Middle frontal gyrus (tissue), 1 donor: ENCODE data around the gene TMEM134.
"Not testable (repeated sequence)": the region's sequence is repeated elsewhere in the genome, so short reads cannot be mapped to it uniquely, and the experiment has no call there.

Source experiments
- DNase-seq: peaks from one replicate; pipeline ENCODE4 v3.0.0-alpha.2; 2015; ENCODE audit warnings: low spot score; ENCODE audit errors: extremely low spot score

Gene TMEM134, protein sequence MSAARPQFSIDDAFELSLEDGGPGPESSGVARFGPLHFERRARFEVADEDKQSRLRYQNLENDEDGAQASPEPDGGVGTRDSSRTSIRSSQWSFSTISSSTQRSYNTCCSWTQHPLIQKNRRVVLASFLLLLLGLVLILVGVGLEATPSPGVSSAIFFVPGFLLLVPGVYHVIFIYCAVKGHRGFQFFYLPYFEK

DNA sequence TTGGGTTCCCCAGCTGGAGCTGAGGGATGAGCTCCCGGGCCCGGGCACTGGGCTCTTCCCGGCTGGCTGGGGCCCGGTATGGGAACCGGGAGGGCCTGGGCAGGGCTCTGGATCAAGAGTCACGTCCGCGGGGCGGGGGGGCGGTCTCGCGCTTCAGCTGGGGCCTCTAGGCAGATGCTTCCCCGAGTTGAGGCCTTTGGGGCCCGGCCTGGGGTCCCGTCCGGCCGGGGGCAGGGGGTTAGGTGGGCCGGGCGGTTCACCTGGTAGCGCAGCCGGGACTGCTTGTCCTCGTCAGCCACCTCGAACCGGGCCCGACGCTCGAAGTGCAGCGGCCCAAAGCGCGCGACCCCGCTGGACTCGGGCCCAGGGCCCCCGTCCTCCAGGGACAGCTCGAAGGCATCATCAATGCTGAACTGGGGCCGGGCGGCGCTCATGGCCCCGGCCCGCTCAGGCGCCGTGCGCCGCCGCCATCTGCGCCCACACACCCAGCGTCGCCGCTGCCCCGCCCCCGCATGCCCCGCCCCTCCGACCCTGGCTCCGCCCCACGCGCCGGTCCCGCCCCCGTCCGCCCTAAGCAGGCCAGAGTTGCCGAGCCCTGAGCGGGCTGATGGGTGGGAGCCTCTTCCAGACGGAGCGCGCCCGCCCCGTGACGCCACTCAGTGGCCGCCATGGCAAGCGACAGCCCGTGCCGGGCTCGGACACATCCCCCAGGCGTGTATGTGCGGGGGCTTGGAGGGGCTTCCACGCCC lies at the start of gene TMEM134:
Gene TMEM134 (minus strand): TSS at position 493 of the 749 bp plus-strand sequence. CDS start 59 bp downstream, at position 434.
- DNase-seq = peak; percentile 90

DNA sequence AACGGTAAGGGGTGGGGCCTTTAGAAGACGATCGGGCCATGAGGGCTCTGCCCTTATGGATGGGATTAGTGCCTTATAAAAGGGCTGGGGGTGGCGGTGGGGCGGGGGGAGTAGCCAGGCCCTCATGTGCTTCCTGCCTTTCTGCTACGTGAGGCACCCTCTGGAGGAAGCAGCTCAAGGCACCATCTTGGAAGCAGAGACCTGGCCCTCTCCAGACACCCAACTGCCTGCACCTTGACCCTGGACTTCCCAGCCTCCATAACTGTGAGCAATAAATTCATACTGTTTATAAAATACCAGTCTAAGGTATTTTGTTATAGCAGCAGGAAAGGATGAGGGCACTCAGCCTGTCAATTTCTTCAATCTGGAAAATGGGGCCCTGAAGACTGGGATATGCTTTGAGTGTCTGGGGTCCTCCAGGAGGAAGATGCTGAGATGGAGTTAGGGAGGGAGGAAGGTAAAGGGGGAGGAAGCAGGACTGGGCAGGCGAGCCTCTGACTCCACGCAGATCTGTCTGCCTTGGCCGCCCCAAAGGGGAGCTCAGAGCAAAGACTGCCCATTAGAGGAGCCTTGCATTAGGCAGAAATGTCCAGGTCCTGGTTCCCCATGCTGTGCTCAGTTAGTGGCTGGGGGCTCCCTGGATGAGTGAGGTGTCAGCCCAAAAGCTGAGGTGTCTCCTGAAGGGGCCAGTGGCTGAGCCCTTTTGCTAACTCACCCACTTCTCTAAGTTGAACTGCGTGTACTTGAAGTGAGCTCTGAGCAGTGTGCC lies 48.9 kb upstream of the TMEM134 start:
- DNase-seq = no peak

DNA sequence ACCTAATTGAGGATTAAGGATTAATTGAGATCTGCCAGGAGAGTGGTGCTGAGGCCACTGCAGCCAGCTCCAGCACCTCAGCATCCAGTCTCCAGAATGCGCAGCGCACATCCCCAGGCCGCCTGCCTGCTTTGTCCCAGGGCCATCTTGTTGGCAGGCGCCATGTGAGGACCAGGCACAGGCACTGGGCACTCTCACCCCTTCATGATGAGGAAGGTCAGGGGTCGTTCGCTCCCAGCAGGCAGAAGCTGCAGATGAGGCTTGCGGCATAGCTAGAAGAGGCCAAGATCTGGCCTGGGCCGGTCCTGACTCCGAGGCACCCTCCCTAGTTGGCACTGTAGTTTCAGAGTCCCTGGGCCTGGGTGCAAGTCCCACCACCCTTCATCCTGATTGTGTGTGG lies 47.8 kb upstream of the TMEM134 start:
- DNase-seq = no peak

DNA sequence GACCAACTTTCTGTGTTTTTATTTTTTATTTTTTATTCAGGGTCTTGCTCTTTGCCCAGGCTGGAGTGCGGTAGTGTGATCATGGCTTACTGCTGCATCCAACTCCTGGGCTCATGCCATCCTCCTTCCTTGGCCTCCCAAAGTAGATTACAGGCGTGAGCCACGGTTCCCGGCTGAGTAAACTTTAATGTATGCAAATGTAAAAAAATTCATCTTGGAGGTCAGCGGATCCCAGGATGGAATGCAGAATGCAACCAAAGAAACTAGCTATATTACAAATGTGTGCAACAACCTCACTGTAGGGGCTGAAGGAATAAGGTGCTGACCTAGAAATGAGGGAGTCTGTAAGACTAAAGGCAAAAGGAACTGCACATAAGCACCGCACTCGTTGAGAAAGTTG lies 45.1 kb upstream of the TMEM134 start:
- no peak for DNase-seq

DNA sequence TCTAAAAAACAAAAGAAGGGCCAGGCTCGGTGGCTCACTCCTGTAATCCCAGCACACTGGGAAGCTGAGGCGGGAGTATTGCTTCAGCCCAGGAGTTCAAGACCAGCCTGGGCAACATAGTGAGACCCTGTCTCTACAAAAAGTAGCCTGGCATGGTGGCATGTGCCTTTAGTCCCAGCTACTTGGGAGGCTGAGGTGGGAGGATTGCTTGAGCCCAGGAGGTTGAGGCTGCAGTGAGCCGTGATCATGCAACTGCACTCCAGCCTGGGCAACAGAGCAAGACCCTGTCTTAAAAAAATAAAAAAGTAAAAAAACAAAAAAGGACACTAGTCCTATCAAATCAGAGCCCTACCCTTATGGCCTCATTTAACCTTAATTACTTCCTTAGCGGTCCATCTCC lies 42.5 kb upstream of the TMEM134 start:
- not testable (repeated sequence) for DNase-seq

DNA sequence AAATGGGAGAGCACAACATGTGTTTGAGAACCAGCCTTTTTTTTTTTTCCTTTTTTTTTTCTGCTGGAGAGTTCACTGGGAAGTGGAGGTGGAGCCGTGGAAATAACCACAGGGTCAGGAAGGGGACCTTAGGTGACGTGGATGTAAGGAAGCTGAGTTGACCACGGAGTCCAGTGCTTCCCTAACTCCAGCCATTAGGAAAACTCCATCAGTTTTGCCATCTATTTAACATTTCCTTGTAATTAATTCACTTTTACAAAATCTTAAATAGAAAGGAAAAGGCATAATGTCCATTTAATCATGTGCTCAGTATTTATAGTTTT lies 40.9 kb upstream of the TMEM134 start:
- no peak for DNase-seq

DNA sequence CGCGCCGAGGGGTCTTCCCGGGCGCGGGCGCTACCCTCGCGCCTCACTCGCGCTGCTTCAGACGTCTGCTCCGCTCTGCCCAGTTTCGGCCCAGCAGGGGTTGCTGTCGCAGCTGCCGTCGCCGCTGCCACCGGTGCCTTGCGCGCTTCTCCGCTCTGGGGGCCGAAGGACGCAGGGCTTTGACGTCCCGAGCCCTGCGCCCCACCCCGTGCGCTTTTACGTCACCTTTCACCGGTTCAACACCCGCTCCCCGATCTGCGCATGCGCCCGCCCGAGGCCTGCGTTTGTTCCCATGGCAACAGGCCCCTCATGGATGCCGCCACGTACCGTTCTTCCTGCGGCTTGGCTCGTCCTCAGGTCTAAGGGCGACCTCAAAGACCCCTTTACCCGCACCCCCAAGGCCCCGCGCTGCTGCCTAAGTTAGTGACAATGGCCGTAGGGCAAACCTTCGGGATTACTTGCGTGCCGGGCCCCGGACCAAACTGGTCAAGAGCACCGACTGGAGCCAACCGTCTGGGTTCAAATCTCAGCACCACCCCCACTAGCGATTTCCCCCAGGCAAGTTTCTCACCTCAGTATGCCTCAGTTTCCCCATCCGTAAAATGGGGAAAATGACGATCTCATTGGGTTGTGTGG lies 39.6 kb upstream of the TMEM134 start:
- peak; percentile 95 for DNase-seq

DNA sequence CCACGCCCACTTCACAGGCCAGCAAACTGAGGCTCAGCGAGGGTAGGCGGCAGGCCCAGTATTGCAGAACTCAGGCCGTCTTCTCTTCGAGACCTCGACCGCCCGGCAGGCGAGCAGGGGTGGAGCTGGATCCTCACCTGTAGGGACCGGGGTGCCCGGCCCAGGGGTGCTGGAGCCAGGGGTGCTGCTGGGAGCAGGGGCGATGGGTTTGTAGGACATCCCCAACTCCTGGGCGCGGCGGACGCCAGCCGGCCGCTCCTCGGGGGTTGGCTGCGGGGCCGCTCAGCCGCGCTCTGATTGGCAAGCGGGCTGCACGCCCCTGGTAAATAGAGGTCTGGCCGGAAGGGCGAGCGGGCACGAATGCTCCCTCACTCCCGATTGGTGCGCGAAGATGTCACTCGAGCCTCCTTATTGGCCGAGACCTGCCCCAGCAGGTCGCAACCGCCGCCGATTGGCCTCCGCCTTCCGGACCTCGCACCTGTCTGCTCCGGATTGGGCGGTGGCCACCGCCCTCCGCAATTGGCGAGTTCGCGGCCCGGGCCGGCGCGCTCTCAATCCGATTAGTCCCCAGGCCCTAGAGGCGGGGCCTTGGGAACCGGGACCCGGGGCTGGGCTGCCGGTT lies 38.9 kb upstream of the TMEM134 start, which contains the start of gene CDK2AP2:
Gene CDK2AP2 (minus strand): TSS at position 299 of the 622 bp plus-strand sequence. CDS start 80 bp downstream, at position 219.
- peak; percentile 97 for DNase-seq

DNA sequence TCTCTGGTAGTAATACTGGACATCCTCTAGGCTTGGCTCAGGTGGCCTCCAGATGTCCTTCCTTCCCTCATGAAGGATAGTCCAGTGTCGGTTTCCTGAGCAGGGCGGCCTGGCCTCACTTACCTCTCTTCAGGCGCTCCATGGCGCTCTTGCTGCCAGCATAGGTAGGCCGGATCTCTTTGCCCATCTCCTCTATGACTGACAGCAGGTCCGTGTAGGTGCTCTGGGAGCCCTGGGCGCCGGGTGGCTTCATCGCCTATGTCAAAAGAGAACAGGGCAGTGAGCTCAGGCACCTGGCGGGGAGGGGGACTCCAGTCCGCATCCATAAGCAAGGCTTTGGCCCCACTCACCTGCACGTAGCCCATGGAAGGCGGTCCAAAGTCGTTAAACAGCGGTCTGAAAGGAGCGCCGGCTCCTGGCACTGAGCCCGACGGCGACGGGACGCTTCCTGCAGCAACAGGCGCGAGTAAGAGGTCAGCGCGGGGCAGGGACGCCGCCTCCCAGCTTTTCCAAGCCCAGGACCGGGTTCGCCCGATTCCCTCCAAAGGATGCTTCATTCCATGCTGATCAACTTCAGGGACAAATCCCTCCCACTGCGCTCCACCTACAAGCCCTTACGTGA lies 38.3 kb upstream of the TMEM134 start:
- no peak for DNase-seq

DNA sequence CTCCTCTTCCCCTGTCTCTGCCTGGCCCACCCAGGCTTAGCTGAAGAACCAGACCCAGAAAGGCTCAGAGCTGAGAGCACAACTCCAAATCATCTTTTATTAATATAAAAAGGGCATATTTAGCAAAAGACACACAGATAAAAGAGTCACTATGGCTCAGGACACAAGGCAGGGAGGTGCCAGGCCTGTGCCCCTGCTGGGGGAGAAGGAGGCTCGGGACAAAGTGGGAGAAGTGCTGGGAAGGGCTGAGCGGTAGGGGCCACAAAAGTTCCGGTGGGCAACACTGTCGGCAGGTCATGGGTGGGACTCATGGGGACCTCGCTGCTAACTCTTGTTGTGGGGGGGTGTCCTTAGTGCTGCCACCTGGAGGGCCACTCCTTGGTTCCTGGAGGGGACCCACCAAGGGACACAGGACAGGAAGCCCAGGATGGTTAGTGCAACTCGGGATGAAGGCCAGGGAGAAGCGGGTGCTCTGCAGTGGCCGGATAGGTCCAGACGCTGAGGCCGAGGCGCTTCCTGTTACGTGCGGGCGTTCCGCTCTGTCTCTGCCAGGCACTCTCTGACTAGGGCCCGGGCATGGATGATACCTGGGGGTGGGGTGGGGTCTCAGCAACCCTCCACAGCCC lies 37.5 kb upstream of the TMEM134 start:
- no peak for DNase-seq

DNA sequence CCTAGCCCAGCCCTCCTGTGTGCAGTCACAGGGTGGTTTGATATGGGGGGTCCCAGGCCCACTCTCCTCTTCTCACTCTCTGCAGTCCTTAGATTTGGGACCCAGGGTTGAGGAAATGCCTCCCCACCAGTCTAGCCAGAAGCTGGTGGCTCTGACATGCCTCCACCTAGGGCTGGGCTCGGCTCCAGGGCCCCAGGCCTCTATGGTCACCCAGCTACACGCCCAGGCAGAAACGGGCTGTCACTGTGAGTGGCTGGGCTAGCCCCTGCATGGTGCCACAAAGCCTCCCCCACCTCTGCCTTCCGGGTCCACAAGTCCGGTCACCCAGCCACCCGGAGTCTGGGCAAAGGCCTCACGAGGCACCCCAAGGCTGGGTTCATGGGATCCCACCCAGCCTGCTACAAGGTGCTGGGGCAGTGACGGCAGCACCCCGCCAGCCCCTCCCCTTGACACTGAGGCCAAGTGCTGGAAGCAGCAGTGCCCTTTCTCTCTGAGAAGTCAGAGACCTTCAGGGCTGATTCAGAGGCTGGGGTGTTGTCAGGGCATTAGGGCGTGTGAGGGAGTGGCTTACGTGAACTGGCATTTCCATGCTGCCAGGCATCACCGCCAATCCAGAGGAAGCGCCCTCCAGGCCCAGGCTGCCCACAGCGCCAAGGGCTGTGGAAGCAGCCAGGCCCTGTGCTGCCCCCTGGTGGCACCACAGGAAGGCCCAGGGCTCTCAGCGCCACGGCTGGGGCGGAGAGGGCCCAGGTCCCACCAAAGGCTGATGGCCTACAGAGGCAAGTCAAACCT lies 36.8 kb upstream of the TMEM134 start:
- peak; percentile 71 for DNase-seq

DNA sequence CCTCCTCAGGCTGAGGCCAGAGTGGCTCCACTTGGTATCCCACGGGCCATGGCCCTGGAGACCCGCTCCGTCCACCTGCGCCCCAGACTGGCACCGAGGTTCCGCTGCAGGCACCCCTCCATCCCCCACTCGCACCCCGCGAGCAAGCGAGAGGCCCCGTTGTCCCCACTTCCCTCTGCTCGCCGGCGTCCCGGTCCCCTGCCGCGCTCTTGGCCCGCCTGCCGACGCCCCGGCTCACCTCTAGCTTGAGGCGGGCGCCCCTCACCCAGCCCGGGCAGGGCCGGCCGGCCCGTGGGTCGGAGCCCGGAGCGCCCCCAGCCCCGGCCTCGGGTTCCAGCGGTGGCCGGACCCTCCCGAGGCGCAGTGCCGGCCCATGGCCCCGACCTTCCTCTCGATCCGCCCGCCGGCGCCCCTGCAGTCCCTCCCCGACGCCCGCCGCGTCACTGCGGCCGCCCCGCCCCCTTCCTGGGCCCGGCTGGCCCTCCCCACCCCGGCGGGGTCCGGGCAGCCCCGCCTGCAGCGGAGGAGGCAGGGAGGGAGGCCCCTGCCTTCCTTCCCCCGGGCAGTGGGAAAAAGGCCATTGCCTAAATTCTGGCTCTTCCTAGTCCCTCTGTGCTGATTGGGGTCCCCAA lies 36.0 kb upstream of the TMEM134 start, which contains the start of gene PITPNM1:
Gene PITPNM1 (minus strand): TSS at position 414 of the 632 bp plus-strand sequence. CDS start 1,183 bp downstream, outside the sequence.
- DNase-seq = no peak

DNA sequence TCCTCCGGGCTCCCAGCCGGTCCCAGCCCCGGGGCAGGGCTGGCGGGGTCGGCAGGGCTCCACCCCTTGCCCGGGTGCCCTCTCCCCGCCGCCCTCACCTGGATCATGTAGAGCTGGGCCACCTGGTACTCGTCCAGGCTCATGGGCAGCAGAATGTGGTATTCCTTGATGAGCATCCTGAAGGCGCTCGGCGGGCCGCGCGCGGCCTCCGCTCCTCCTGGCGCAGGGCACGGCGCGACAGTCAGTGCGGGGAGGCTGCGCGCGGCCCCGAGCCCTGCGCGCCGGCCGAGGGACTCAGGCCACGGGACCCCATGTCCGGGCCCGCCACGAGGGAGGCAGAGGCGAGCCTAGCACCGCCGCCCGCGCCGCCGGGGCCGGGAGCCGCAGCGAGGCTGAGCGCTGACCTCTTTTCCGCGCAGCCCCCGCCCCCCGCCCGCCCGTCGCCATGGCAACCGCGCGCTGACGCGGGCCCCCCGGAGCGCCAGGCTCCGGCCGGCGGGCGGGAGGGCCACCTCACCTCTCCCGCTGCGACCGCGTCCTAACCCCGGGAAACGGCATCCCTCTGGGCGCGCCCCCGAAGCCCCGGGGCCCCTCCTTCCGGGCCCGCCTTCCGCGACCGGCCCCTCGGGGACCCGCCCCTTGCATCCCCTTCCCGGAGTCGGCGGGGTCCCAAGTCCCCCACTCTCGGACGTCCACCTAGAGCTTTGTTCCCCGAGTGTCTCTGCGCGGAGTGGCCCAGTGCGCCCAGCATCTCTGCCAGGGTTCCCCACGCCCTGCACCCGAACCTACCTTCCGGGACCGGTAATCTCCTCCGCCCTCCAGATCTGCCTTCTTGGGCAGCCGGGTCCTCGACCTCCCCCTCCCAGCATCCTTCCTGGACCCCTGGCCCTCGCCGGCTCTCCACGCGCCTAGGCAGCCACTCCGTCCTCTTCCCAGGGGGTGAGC lies 35.2 kb upstream of the TMEM134 start:
- no peak for DNase-seq

DNA sequence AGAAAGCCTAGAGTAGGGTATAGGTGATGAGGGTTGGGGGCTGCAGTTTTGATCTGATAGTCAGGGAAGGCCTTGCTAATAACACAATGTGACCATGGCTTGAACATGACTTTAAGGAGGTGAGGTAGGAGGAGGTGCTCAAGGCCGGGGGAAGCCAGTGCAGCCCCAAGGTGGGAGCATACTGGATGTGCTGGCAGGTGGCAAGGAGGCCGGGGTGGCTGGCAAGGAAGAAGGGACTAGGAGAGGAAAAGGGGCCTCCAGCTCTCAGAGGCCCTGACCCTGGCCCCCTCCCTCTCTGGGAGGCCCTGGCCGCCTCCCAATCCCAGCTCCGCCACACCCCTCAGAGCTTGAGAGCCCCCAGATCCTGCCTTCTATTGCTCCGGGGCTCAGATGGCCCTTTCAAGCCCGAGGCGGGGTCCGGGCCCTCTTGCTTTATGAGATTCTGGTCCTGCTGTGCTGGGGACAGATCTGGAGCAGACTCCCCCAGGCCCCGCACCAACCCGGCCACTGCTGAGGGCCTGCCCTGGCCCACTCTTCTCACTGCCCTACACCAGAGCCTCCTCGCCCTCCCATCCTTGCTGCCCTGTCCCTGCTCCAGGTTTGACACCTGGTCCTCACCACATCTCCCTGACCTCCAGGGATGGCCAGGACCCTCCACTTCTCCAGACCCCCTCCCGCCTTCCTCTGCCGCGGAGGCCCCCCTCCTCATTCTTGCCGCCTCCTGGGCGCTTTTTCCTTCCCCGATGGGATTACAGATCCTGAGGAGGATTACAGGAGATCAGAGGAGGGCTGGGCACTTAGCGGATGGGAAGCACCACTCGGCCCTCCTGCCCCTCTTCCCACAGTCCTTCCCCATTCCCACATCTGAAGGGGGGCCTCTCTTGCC lies 34.3 kb upstream of the TMEM134 start:
- no peak for DNase-seq

DNA sequence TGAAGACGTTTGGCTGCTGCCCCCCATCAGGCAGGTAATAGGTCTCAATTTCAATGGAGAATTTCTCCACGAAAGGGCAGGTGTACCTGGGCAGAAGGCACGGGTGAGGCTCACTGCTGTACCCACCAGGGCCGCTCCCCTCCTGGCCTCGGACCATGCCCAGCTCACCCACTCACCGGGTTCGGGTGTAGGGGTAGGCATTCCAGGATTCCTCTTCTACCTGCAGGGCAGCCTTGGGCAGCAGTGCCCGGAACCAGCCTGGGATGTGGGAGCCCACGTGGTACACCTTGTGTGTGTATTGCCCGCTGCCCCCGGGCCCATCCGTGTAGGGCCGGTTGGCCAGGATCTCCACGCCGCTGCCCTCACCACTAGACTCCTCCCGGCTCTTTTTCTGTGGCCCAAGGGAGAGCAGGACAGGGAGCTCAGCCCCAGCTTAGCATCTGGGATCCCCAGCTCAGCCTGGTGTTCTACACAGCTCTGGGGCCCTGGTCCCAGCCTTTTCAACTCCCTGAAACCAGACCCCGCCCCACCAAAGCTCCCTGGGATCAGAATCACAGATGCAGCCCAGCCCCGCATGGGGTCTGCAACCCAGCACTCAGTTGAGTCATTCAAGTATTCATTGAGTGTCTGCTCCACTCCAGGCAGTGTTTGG lies 33.4 kb upstream of the TMEM134 start:
- no peak for DNase-seq

DNA sequence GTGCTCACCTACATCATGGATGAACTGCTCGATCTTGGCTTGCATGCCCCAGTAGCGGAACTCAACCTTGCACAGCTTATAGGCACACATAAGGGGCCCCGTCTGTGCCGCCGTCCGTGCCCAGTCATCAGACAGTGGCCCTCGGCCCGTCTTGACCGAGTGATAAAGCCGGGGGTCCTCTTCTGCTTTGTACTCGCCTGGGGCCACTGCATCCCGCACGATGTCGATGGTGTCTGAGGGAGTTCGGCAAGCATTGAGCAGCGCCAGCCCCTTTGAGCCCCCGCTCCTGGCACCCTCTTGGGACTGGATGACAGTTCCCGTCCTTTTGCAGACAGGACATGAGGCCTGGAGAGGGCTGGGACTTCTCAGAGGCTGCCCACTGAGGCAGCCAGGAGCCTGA lies 32.8 kb upstream of the TMEM134 start:
- no peak for DNase-seq
